H54 (cell line): Measurements from ENCODE around the gene GRIK4.

Experiments used
- DNase-seq: peaks from one replicate; pipeline ENCODE4 v3.0.0; 2011; ENCODE audit warnings: low spot score, mixed read lengths; ENCODE audit not compliant: insufficient read length
- FAIRE-seq: peaks from 3 replicates; lab custom pipeline; 2011; peaks lifted over from hg19 to GRCh38; lab: Jason Lieb, UNC
- POLR2A ChIP-seq: IDR thresholded peaks from 2 replicates; pipeline ENCODE4 v1.6.1; 2011; ENCODE audit warnings: low read depth, mild to moderate bottlenecking, low read length

Gene GRIK4

DNA sequence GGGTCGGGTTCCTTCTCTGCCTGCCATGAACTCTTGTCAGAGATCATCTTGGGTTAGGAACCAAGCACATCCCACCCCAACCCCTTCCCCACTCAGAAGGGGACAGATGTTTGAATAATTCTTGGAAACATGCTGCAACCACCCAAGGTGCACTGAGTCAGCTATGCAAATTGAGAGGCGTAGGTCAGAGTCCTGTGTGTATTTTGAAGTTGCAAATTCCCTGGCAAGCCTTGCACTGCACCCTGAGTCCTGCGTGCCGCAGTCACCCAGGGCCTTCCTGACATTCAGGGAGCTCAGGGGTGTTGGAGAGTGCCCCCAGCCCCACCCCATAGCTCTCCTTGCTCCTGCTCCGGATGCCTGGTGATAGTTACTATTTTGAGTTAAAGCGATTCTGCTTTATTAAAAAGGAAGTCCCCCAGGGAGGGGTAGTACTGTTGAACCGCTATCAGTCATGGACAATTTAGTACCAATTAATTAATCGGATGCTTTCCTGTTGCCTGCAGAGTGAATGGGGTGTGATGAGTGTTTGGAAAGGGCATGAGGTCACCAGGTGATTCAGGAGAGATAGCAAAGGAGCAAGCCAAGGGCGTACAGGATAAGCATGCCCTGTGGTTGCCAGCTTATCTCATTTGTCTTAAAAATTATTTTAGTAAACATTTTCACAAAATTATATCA is 123.7 kb downstream of the GRIK4 start:
- TF ChIP-seq POLR2A = no peak
- FAIRE-seq = no peak
- DNase-seq = no peak

DNA sequence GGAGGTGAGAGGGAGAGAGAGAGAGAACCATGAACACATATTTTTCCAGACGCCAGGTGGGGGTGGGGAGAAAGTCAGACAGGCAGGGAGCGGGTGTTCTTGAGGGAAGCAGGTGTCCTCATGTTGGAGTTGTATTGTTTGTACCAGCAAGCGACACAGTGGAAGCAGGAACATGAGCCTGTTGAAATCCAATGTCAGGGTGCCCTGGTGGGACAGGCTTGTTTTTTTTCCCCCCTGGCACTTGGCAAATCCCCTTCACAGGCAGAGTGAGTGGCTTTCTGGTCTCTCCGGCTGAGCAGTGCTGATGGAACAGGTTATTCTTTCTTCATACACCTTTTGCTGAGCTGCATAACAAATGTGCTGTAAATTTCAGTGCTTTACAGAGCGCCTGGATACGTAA is 125.6 kb downstream of the GRIK4 start:
- no peak for DNase-seq
- FAIRE-seq = no peak

DNA sequence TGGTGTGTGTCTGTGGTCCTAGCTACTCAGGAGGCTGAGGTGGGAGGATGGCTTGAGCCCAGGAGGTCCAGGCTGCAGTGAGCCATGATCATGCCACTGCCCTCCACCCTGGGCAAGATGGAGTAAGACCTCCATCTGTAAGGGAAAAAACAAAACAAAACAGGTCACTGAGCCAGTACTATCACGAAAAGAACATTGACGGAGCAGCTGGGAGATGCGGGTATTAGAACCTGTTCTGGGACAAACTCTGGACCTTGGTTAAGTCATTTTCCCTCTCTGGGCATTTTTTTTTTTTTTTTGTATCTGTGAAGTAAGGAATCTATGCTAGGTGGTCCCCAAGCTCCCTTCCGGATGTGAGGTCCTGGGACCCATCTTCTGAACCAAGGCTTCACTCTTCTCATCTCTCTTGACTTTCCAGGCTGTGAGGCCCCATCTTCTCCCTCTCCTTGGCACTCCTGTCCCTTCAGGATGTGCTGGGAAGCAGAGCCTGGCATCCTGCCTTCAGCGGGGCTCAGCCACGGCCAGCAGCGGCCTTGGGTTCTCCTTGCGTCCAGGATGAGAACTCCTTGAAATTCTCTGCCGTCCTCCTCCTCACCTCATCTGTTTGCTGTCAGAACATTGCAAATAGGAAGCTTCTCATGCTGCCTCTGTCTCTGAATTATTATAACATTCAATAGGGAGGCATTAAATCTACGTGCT is 130.8 kb downstream of the GRIK4 start:
- no peak for TF ChIP-seq POLR2A
- no peak for DNase-seq
- FAIRE-seq = no peak

More for the DNA sequence above, 125.6 kb downstream of the GRIK4 start:
- no peak for TF ChIP-seq POLR2A

DNA sequence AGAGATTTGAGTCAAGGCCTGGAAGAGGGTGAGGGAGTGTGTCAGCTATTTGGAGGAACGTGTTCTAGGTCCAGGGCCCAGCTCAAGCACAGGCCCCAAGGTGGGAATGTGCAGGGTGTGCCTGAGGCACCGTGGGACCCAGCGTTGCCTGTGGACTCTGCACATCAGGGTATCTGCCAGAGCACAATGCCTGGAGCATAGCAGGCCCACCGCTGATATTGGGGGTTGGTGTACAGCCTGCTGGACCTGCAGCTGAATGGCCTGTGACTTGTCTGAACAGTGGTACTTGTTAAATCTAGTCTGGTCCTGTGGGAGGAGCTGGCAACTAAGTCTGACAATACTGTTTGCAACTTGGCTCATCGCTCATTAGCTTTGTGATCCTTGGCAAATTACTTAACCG is 131.7 kb downstream of the GRIK4 start:
- no peak for TF ChIP-seq POLR2A
- FAIRE-seq (no peak), DNase-seq (no peak)

DNA sequence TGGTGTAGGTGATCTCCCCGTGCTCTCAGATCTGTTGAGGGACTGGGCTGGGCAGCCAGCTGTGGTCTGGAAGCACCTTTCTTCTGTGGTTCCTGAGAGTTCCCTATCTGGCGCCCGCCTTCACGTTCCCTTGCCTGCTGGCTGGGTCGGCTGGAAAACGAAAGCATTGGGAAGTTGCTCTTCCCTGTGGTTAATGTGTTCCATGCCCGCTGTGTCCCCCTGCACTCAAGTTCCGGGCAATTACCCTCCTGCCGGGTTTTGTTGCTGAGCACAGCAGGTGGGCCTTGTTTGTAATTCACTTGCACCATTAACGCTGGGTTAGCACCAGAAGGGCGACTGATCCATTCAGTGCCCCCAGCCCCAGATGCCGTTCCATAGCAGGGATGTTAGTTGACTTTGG is 134.1 kb downstream of the GRIK4 start:
- DNase-seq (no peak), FAIRE-seq (no peak)
- no peak for TF ChIP-seq POLR2A

DNA sequence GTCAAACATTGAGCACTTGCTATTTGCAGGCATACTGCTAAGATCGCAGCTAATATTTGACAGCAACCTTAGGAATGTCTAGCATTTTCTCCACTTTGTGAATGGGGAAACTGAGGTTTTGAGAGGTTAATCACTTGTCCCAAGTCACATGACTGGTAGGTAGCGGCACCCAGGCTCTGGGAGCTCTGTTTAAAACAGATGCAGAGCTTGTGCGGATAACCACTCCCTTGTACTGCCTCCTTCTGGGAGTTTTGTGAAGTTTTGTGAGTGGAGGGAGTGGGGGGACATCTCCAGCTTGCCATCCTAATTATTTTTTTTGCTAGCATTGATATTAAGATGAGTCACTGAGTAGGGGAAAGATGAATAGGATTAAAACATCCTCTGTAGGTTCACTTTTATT is 134.7 kb downstream of the GRIK4 start:
- no peak for TF ChIP-seq POLR2A
- DNase-seq = no peak
- FAIRE-seq = no peak

DNA sequence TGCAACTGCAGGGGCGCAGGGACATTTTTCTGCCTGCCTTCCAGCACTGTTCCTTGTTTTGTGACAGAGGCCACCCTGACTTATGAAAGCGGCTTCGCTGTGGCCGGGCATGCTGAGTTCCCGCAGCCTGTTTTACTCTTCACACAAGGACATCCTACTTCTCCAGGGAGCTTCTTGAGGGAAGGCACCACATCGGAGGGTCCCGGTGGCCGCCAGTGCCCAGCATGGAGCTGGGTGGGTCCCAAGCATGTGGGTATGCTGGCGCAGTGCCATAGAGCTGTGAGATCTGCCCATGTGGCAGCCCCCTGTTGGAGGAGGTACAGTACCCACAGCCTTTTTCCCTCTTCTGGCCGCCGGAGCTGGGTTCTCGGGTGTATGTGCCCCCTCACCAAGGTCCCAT is 136.1 kb downstream of the GRIK4 start:
- no peak for FAIRE-seq
- no peak for TF ChIP-seq POLR2A
- DNase-seq = no peak

DNA sequence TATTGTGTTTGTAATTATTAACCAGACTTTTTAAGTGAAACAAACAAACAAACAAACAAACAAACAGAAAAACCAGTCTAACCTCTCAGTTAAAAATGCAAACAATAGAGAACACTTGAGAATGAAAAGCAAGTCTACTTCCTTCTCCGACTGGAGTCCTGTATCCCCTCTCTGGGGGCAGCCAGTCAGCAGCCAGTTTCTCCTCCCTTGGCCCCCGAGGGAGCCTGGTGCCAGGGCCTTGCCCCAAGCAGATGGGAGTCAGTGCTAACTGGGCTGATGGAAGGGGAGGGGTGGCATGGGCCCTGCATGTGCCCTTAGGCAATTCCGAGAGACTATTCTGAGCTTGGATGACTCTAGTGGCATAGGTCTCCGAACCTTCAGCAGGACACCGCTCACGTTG is 137.2 kb downstream of the GRIK4 start:
- TF ChIP-seq POLR2A = no peak
- FAIRE-seq = no peak
- DNase-seq = no peak

DNA sequence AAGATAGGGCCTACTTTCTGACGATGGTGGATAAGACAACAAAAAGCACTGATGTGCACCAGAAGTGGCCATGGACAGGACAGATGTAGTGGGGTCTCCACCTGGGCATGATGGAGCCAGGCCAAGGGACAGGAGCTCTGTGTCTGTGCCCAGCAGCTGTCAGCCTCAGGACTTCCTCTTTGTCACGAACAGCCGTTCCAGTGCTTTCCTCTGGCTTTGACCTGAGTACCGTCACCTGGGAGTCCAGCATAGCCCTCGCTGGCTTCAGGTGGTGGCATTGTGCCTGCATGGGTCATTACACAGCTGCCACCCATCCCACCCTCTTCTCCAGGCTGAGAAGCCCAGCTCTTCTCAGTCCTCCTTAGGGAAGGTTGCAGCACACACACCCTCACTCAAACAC is 137.8 kb downstream of the GRIK4 start:
- no peak for TF ChIP-seq POLR2A
- FAIRE-seq = no peak
- no peak for DNase-seq

DNA sequence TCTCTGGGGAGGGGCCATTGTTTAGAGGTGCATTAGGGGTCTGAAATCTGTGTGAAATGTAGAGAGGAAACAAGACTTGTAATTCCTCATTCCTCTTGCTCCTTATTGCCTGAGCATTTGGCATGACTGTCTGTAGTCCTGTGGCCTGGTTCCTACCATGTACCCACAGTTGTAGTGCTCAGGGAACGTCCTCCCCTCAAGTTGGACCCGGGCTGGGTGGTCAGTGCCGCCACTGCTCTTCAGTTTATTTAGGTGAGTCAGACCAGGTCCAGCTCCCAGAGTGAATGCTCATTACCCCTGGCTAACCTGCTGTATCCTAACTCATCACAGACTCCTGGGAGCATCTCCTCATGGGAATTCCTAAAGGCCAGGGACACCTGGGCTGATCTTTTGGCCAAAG is 139.8 kb downstream of the GRIK4 start:
- FAIRE-seq (no peak), DNase-seq (no peak)
- no peak for TF ChIP-seq POLR2A

DNA sequence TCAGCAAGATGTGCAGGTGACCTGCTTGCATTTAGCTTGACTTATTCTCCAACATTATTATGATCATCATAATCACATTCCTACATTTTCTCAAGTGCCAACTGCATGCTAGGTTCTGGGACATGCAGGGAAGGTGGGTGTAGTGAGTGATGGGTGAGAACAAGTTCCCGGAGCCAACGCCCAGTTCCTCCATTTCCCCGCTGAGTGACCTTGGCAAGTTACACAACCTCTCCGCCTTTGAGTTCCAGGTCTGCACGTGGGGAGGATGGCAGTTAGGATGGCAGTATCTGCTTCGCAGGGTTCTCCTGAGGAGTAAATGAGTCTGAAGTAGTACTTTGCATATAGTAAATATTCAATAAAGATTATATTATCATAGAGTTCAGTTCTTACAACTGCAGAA is 140.3 kb downstream of the GRIK4 start:
- no peak for FAIRE-seq

DNA sequence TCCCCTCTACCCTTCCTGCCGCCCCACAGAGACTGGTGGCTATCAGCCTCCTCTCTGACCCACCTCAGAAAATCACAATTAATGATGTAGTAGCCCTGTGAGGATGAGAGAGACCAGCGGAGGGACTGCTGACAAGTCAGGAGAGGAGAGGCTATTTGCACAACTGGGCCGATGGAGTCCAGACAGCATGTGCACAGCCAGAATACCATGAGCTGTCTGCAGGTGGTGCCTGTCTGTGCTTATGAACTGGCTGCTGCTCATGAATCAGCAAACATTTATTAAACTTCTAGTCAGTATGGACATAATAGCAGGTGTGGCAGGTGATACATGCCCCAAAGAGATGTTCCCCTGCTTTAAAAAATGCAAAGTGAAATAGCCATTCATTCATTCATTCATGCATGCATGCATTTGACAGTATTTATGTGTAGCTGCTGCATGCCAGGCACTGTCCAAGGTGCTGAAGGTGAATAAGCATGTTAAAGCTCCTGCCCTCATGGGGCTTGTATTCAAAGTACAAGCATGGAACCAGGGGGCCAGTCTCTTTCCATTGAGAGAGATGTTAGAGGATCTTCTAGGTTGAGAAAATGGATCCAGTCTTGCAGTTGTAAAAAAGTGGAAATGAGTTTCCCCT is 141.3 kb downstream of the GRIK4 start:
- FAIRE-seq (no peak), DNase-seq (no peak)
- no peak for TF ChIP-seq POLR2A

More for the DNA sequence above, 140.3 kb downstream of the GRIK4 start:
- no peak for DNase-seq
- no peak for TF ChIP-seq POLR2A

DNA sequence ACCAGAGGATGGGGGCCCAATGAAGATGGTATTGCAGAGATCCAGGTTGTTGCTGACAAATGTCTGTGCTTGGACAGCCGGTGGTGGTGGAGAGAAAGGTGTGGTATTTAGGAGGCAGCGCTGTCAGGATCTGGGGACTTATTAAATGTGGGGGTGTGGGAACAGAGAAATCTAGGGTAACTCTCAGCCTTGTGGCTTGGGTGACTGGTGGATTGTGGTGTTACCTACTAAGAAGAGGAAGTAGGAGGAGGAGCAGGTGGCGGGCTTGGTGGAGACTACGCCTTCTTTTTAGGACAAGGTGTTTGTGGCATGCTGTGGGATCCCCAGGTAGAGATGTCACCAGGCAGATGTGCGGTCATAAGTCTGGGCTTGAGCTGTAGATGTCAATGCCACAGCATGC is 144.0 kb downstream of the GRIK4 start:
- no peak for TF ChIP-seq POLR2A
- FAIRE-seq (no peak), DNase-seq (no peak)

DNA sequence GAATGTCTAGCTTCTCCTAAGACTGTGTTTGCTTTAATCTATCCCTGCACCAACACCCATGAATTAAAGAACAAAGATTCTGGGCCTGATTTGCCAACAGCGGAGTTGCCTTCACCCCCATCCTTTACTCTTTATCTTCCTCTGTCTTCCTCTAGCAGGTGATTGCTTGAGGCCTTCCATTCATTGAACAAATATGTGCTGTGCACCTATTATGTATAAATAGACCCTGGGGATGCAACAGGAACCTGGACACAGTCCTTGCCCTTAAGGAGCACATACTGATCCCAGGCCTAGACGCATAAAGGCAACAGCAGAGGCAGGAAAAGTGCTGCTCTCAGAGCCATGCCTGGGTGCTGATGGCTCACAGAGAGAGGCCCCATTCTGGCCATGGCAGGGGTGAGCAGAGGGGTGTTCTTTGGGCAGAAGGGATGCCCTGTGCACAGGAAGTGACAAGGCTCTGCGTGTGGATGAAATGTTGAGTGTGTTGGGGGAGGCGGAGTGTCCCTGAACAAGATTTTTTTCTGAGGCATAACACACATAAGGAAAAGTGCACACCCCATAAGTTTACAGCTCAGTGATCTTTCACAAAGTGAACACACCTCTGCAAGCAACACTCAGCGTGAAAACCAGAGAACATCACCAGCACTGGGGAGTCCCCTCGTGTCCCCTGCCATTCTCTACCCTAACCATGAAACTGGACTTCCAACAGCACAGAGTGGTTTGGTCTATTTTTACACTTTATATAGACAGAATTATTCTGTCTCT is 145.9 kb downstream of the GRIK4 start:
- FAIRE-seq = no peak
- TF ChIP-seq POLR2A = no peak

More for the DNA sequence above, 145.9 kb downstream of the GRIK4 start:
- no peak for DNase-seq
